T-helper 9 cell (primary cell): ENCODE measurements around the gene PPIP5K2.
"Not testable (repeated sequence)": the region's sequence is repeated elsewhere in the genome, so short reads cannot be mapped to it uniquely, and the experiment has no call there.

Experiments
- DNase-seq: peaks from one replicate; pipeline ENCODE4 v3.0.0-alpha.2; 2020

The PPIP5K2 gene

GRCh38 chr5:103209065-103209464, 89.0 kb downstream of the PPIP5K2 start:
- no peak for DNase-seq

GRCh38 chr5:103210952-103211351, 90.9 kb downstream of the PPIP5K2 start:
- no peak for DNase-seq

- DNase-seq: no peak
Observed at GRCh38 chr5:103211576-103212561, 91.8 kb downstream of the PPIP5K2 start.

GRCh38 chr5:103216137-103216536, 96.0 kb downstream of the PPIP5K2 start:
- no peak for DNase-seq

- no peak for DNase-seq
Observed at GRCh38 chr5:103216697-103217096, 96.6 kb downstream of the PPIP5K2 start.

- DNase-seq: no peak
Observed at GRCh38 chr5:103217101-103217500, 97.0 kb downstream of the PPIP5K2 start.

- DNase-seq: no peak
Observed at GRCh38 chr5:103218164-103218563, 98.1 kb downstream of the PPIP5K2 start.

GRCh38 chr5:103219074-103219473, 99.0 kb downstream of the PPIP5K2 start:
- not testable (repeated sequence) for DNase-seq

GRCh38 chr5:103223031-103223955, 103.2 kb downstream of the PPIP5K2 start:
- DNase-seq: no peak

GRCh38 chr5:103224118-103224893, 104.2 kb downstream of the PPIP5K2 start:
- no peak for DNase-seq

GRCh38 chr5:103224894-103225246, 104.8 kb downstream of the PPIP5K2 start:
- DNase-seq: no peak

- DNase-seq: no peak
Observed at GRCh38 chr5:103228061-103228460, 108.0 kb downstream of the PPIP5K2 start.

- no peak for DNase-seq
Observed at GRCh38 chr5:103228588-103228987, 108.5 kb downstream of the PPIP5K2 start.

GRCh38 chr5:103232393-103232999, 112.4 kb downstream of the PPIP5K2 start:
- no peak for DNase-seq

- no peak for DNase-seq
Observed at GRCh38 chr5:103234239-103234975, 114.3 kb downstream of the PPIP5K2 start.

GRCh38 chr5:103235891-103236290, 115.8 kb downstream of the PPIP5K2 start:
- no peak for DNase-seq

- DNase-seq: no peak
Observed at GRCh38 chr5:103237778-103238177, 117.7 kb downstream of the PPIP5K2 start.

GRCh38 chr5:103243665-103244064, 123.6 kb downstream of the PPIP5K2 start:
- no peak for DNase-seq

- no peak for DNase-seq
Observed at GRCh38 chr5:103244398-103244797, 124.3 kb downstream of the PPIP5K2 start.

- no peak for DNase-seq
Observed at GRCh38 chr5:103245761-103246160, 125.7 kb downstream of the PPIP5K2 start.

- DNase-seq: no peak
Observed at GRCh38 chr5:103247118-103247517, 127.0 kb downstream of the PPIP5K2 start.
